ENCODE results near the gene OPCML.

DNA sequence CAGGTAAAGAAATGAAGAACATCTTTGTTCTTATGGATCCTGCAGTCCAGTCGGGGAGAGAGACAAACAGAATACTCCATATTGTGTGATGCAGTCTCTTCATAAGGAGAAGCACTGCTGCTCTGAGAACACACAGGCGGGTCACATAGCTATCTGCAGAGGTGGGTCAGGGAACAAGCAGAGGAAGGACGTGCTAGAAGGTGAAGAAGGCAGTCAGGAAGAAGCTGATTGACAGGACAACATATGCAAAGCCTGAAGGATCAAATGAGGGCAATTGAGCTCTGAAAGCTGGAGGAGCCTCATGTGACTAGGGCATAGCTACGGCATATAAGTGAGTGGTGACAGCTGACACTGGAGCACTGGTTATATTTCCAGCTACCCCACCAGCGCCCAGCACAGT, 122.5 kb downstream of the OPCML start:
- TF ChIP-seq, protein P1, sequence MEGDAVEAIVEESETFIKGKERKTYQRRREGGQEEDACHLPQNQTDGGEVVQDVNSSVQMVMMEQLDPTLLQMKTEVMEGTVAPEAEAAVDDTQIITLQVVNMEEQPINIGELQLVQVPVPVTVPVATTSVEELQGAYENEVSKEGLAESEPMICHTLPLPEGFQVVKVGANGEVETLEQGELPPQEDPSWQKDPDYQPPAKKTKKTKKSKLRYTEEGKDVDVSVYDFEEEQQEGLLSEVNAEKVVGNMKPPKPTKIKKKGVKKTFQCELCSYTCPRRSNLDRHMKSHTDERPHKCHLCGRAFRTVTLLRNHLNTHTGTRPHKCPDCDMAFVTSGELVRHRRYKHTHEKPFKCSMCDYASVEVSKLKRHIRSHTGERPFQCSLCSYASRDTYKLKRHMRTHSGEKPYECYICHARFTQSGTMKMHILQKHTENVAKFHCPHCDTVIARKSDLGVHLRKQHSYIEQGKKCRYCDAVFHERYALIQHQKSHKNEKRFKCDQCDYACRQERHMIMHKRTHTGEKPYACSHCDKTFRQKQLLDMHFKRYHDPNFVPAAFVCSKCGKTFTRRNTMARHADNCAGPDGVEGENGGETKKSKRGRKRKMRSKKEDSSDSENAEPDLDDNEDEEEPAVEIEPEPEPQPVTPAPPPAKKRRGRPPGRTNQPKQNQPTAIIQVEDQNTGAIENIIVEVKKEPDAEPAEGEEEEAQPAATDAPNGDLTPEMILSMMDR (optimal IDR thresholded peaks at IDR 0.05 in 1 of 3, IDR thresholded peaks at IDR 0.05 in 1 of 3, conservative IDR thresholded peaks at IDR 0.05 in 1 of 3; ENCODE audit: extremely low read depth in 1 of 3, insufficient read depth in 2 of 3, low read length in 3 of 3), result no peak
- TF ChIP-seq EZH2 (IDR thresholded peaks at IDR 0.05; ENCODE audit: low read length), result no peak

Data from keratinocyte (primary cell).